Progenitor cell of endocrine pancreas (in vitro differentiated cells): ENCODE results near the gene GNPAT. TPM values are rescaled to one million over a fixed set of nuclear protein-coding genes. Genes with fewer than 3 reads are reported as not detected.

Source experiments
- DNase-seq: peaks from one replicate; pipeline ENCODE4 v3.0.0; 2021; ENCODE audit warnings: low spot score; ENCODE audit not compliant: unreplicated experiment
- H3K27ac Mint-ChIP-seq: 2 replicates; pipeline ENCODE4 v1.8.0; 2021; ENCODE audit warnings: mild to moderate bottlenecking, moderate library complexity, mixed read lengths
- H3K27me3 Mint-ChIP-seq: 2 replicates; pipeline ENCODE4 v1.8.0; 2021; ENCODE audit warnings: mixed read lengths
- H3K36me3 Mint-ChIP-seq: 2 replicates; pipeline ENCODE4 v1.8.0; 2022; ENCODE audit warnings: mixed read lengths; ENCODE audit not compliant: insufficient read depth
- H3K4me1 Mint-ChIP-seq: 2 replicates; pipeline ENCODE4 v1.8.0; 2021; ENCODE audit warnings: low read depth, mixed read lengths
- H3K4me3 Mint-ChIP-seq: 2 replicates; pipeline ENCODE4 v1.8.0; 2021; ENCODE audit warnings: low read depth, mild to moderate bottlenecking, moderate library complexity, mixed read lengths
- H3K9me3 Mint-ChIP-seq: 2 replicates; pipeline ENCODE4 v1.8.0; 2021; ENCODE audit warnings: low read depth, mixed read lengths
- total RNA-seq: library from RNA; stranded (reverse); gene quantifications from 2 replicates; pipeline ENCODE4 v1.2.1, GENCODE V29; 2021
- TF ChIP-seq, protein P1 (sequence below): fragments of 200-600 bp; sonication (generic); IDR thresholded peaks from one replicate; pipeline ENCODE4 v1.5.0; 2021; ENCODE audit warnings: antibody characterized with exemption, mild to moderate bottlenecking; ENCODE audit not compliant: unreplicated experiment

The GNPAT gene
- total RNA-seq, 1 donor from 2014 or later, result 70.2 TPM

DNA sequence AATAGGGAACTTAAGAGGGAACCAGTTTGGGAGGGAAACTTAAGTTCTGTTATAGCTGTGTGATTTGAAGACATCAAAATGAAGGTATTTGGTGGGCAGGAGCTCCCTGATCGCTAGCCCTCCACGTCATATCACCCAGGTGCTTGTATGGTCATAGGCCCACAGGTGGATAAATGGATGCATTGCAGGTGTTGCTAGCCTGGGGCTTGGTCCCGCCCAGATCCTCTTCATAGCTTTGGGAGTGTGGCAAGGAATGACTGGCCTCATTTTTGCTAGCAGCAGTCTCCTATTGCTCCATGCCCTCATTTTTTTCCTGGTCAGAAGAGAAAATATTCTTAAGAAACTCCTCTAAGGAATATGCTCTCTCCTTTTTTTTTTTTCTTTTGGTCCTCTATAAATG is 11.3 kb downstream of the GNPAT start:
- Mint-ChIP-seq H3K36me3 (peaks cover 31% of the 10 kb centered on the region), H3K27ac (no peak overlapping the region)

DNA sequence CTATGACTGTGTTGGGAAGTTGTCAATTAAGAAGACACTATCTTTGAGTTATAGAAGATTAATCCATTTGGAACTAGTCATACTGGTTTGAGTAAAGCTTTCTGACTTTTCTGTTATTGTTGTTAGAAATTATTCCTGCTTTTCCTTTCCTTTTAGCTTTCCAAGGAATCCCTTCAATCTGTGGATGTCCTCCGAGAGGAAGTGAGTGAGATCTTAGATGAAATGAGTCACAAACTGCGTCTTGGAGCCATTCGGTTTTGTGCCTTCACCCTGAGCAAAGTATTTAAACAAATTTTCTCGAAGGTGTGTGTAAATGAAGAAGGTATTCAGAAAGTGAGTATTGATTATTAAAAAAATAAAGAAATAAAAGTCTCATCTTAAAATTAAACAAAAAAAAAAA is 19.3 kb downstream of the GNPAT start:
- Mint-ChIP-seq H3K9me3 (no peaks in the 10 kb centered on the region), H3K27ac (no peak overlapping the region), H3K4me3 (no peak overlapping the region), H3K27me3 (no peaks in the 10 kb centered on the region), H3K4me1 (peaks cover 5% of the 10 kb centered on the region), H3K36me3 (peaks cover 34% of the 10 kb centered on the region)
- TF ChIP-seq, protein P1, sequence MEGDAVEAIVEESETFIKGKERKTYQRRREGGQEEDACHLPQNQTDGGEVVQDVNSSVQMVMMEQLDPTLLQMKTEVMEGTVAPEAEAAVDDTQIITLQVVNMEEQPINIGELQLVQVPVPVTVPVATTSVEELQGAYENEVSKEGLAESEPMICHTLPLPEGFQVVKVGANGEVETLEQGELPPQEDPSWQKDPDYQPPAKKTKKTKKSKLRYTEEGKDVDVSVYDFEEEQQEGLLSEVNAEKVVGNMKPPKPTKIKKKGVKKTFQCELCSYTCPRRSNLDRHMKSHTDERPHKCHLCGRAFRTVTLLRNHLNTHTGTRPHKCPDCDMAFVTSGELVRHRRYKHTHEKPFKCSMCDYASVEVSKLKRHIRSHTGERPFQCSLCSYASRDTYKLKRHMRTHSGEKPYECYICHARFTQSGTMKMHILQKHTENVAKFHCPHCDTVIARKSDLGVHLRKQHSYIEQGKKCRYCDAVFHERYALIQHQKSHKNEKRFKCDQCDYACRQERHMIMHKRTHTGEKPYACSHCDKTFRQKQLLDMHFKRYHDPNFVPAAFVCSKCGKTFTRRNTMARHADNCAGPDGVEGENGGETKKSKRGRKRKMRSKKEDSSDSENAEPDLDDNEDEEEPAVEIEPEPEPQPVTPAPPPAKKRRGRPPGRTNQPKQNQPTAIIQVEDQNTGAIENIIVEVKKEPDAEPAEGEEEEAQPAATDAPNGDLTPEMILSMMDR, result no peak
- DNase-seq, result no peak

More for the DNA sequence above, 11.3 kb downstream of the GNPAT start:
- Mint-ChIP-seq H3K27me3 (no peaks in the 10 kb centered on the region), H3K4me3 (no peak overlapping the region), H3K9me3 (no peaks in the 10 kb centered on the region), H3K4me1 (peaks cover 1% of the 10 kb centered on the region)
- DNase-seq, result no peak
- TF ChIP-seq, protein P1, result no peak

DNA sequence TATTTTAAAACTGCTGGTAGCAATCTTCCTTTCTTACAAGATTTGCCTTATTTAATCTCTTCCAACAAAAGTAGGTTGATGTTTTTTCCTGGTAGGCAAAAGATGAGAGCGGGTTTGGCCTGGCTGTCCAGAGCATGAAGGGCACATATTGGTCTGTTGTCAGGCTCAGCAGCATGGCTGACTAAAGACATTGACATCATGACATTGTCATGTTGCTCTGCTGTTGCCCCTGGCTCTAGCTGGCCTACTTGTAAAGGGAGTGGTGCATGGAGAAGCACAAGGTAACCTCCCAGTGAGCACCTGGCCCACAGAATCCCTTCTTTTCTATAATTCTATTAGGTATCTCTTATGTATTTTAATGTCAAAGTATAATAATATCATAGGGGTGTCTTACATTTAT is 23.6 kb downstream of the GNPAT start:
- Mint-ChIP-seq H3K4me1 (peaks cover 11% of the 10 kb centered on the region), H3K9me3 (no peaks in the 10 kb centered on the region), H3K36me3 (peaks cover 42% of the 10 kb centered on the region), H3K27ac (no peak overlapping the region), H3K27me3 (no peaks in the 10 kb centered on the region), H3K4me3 (no peak overlapping the region)
- TF ChIP-seq, protein P1, result no peak
- no peak for DNase-seq

DNA sequence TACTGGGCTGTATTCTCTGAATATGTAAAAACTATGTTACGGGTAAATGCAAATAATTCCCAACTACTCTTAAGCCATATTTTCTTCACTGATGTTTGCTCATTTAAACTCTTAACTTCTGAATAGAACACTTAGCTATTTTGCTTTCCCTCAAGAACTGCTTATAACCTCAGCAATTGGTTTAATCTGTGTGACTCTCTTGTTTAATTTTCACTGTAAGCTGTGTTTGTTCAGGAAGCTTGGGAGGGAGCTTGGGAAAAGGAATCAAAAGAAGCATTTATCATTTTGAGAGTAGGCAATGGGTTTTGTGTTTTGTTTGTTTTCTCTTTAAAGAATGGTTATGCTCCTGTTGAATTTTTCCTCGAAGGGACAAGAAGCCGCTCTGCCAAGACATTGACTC is 24.4 kb downstream of the GNPAT start:
- no peaks in the 10 kb centered on the region for H3K27me3 Mint-ChIP-seq

DNA sequence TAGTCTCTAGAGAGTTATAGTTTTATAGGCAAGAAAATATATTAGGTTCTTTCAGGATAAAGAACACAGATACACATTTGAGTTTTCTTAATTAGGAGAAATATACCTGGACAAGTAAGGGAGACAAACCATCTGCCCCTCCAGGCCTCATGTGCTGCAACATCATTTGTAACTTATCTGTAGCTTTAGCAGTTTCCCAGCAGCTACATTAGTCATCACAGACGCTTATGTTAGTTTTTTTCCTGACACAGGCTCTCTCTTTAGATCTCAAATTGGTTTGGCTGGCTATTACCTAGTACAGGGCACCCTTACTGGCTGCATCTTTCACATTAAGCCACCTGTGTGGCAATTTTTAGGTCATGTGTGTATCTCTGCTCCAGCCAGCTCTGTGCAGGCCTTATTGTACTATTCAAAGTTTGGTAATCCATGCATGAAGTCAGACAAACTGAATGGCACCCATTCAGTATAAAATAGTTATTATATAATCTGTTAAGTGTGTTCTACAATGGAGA is 25.9 kb downstream of the GNPAT start:
- H3K36me3 Mint-ChIP-seq, result peaks cover 44% of the 10 kb centered on the region
- peaks cover 11% of the 10 kb centered on the region for H3K4me1 Mint-ChIP-seq
- H3K9me3 Mint-ChIP-seq, result no peaks in the 10 kb centered on the region
- TF ChIP-seq, protein P1, result no peak
- no peak for DNase-seq
- no peak overlapping the region for H3K4me3 Mint-ChIP-seq
- H3K27ac Mint-ChIP-seq, result no peak overlapping the region
- no peaks in the 10 kb centered on the region for H3K27me3 Mint-ChIP-seq

More for the DNA sequence above, 24.4 kb downstream of the GNPAT start:
- Mint-ChIP-seq H3K4me3 (no peak overlapping the region), H3K36me3 (peaks cover 43% of the 10 kb centered on the region), H3K27ac (no peak overlapping the region), H3K9me3 (no peaks in the 10 kb centered on the region), H3K4me1 (peaks cover 11% of the 10 kb centered on the region)
- TF ChIP-seq, protein P1, result no peak
- DNase-seq, result no peak
